GM12864 (cell line): ENCODE data around the gene CTDNEP1.

Experiments
- DNase-seq: peaks from one replicate; pipeline ENCODE4 v3.0.0-alpha.2; 2011; ENCODE audit warnings: low read depth
- H3K4me3 ChIP-seq: 2 replicates; pipeline ENCODE4 v1.5.1; 2011; ENCODE audit warnings: mild to moderate bottlenecking, low read depth, low read length, control low read depth
- TF ChIP-seq, protein P1 (sequence below): IDR thresholded peaks from 2 replicates; pipeline ENCODE4 v1.5.1; 2011; ENCODE audit warnings: low read depth, mild to moderate bottlenecking, moderate library complexity, low read length, control low read depth, inconsistent platforms; ENCODE audit errors: missing control alignments

The CTDNEP1 gene

GRCh38 chr17:7292729-7293128, 41.2 kb upstream of the CTDNEP1 start:
- no peak for DNase-seq
- TF ChIP-seq, protein P1, sequence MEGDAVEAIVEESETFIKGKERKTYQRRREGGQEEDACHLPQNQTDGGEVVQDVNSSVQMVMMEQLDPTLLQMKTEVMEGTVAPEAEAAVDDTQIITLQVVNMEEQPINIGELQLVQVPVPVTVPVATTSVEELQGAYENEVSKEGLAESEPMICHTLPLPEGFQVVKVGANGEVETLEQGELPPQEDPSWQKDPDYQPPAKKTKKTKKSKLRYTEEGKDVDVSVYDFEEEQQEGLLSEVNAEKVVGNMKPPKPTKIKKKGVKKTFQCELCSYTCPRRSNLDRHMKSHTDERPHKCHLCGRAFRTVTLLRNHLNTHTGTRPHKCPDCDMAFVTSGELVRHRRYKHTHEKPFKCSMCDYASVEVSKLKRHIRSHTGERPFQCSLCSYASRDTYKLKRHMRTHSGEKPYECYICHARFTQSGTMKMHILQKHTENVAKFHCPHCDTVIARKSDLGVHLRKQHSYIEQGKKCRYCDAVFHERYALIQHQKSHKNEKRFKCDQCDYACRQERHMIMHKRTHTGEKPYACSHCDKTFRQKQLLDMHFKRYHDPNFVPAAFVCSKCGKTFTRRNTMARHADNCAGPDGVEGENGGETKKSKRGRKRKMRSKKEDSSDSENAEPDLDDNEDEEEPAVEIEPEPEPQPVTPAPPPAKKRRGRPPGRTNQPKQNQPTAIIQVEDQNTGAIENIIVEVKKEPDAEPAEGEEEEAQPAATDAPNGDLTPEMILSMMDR, result no peak

GRCh38 chr17:7292194-7292593, 40.7 kb upstream of the CTDNEP1 start:
- no peak for DNase-seq
- TF ChIP-seq, protein P1, result no peak
- H3K4me3 ChIP-seq, result no peak overlapping the region

More at GRCh38 chr17:7292729-7293128, 41.2 kb upstream of the CTDNEP1 start:
- no peak overlapping the region for H3K4me3 ChIP-seq

- no peak for DNase-seq
- TF ChIP-seq, protein P1, result no peak
- no peak overlapping the region for H3K4me3 ChIP-seq
Observed at GRCh38 chr17:7290685-7291084, 39.2 kb upstream of the CTDNEP1 start.

- no peak overlapping the region for H3K4me3 ChIP-seq
- TF ChIP-seq, protein P1, result no peak
- DNase-seq, result no peak
Observed at GRCh38 chr17:7290166-7290565, 38.6 kb upstream of the CTDNEP1 start.

GRCh38 chr17:7289256-7290032, 37.9 kb upstream of the CTDNEP1 start:
- no peak for DNase-seq
- TF ChIP-seq, protein P1, result no peak
- no peak overlapping the region for H3K4me3 ChIP-seq

DNA sequence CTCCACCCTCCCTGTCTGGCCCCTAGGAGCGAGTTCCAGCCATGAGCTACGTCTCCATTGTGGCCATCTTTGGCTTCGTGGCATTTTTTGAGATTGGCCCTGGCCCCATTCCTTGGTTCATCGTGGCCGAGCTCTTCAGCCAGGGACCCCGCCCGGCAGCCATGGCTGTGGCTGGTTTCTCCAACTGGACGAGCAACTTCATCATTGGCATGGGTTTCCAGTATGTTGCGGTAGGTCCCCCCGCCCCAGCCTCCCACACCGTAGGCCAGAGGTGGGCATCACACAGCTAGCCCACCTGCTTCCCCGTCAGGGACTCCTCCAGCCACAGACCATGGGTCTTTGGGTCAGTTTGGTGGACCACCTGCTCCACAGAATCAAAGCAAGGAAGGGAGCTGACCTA, 34.1 kb upstream of the CTDNEP1 start:
- TF ChIP-seq, protein P1, result no peak
- no peak for DNase-seq
- H3K4me3 ChIP-seq, result no peak overlapping the region

DNA sequence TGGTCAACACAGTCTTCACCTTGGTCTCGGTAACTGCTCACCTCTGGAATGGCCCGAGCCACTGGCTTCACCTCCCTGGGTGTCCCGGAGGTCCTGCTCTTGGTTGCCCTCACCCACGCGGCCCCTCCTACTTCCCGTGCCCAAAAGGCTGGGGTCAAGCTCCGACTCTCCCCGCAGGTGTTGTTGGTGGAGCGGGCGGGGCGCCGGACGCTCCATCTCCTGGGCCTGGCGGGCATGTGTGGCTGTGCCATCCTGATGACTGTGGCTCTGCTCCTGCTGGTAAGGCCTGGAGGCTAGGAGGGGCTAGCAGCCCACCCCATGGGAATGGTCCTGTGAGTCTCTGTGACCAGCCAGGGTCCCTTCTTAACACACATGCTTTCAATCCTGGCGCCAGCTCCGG, 33.4 kb upstream of the CTDNEP1 start:
- TF ChIP-seq, protein P1, result no peak
- no peak overlapping the region for H3K4me3 ChIP-seq
- DNase-seq, result no peak
